ENCODE results near the gene PARS2. TPM values are rescaled to one million over a fixed set of nuclear protein-coding genes. Genes with fewer than 3 reads are reported as not detected.

Gene PARS2
- total RNA-seq, 1 experiment from 2014 or later: 9.6 TPM

GRCh38 chr1:54777431-54777830 is 13.1 kb upstream of the PARS2 start:
- H3K9me3 ChIP-seq (ENCODE audit: control insufficient read depth in 1 of 2, insufficient read depth in 1 of 2, low read depth in 1 of 2, low read length in 2 of 2): no peaks in the 10 kb centered on the region
- H3K27ac ChIP-seq (ENCODE audit: low read depth, low read length): no peak overlapping the region
- no peaks in the 10 kb centered on the region for H4K20me1 ChIP-seq (ENCODE audit: insufficient read depth)
- POLR2A ChIA-PET: no interaction called here
- no peaks in the 10 kb centered on the region for H3K9me2 ChIP-seq (ENCODE audit: insufficient read depth)
- peaks cover 0 to 12% of the 10 kb centered on the region in 2 experiments; a peak in 2 of 4 replicates for H3K4me1 ChIP-seq (ENCODE audit: control insufficient read depth in 1 of 2, insufficient read depth in 2 of 2, low read length in 2 of 2)
- DNase-seq (ENCODE audit: low read depth, low spot score) (no peak), ATAC-seq (no peak)
- CTCF ChIA-PET: no interaction called here
- H2AFZ ChIP-seq (ENCODE audit: low read depth, low read length, poor library complexity, severe bottlenecking): no peak overlapping the region
- no peaks in the 10 kb centered on the region for H3K36me3 ChIP-seq (ENCODE audit: control insufficient read depth in 1 of 2, insufficient read depth in 2 of 2, low read length in 2 of 2)
- RAD21 ChIA-PET (ENCODE audit: low non-redundant PET in 1 of 2, low total read pairs in 2 of 2, uncharacterized antibody in 2 of 2, unreplicated experiment in 2 of 2): no interaction called here
- H3K79me2 ChIP-seq (ENCODE audit: insufficient read depth, low read length): no peaks in the 10 kb centered on the region
- no TSS peak for BruUV-seq (replicated peaks)
- no peak for TF ChIP-seq SIN3A (IDR thresholded peaks at IDR 0.05; ENCODE audit: low read depth)
- H3K4me2 ChIP-seq (ENCODE audit: low read length): no peak overlapping the region
- no peak overlapping the region for H3K9ac ChIP-seq (ENCODE audit: low read length)
- H3K27me3 ChIP-seq (ENCODE audit: insufficient read depth, low read length): no peaks in the 10 kb centered on the region
- no peak overlapping the region for H3K4me3 ChIP-seq (replicated peaks in 1 of 2; ENCODE audit: low read depth in 1 of 2, low read length in 2 of 2)
- intact Hi-C loops (cut with micrococcal nuclease): no loop called here

- ATAC-seq: no peak
- H3K9ac ChIP-seq (ENCODE audit: low read length): no peak overlapping the region
- ChIA-PET RAD21 (ENCODE audit: low non-redundant PET in 1 of 2, low total read pairs in 2 of 2, uncharacterized antibody in 2 of 2, unreplicated experiment in 2 of 2) (no interaction called here), POLR2A (no interaction called here), CTCF (no interaction called here)
- H3K4me1 ChIP-seq (ENCODE audit: control insufficient read depth in 1 of 2, insufficient read depth in 2 of 2, low read length in 2 of 2): peaks cover 0 to 9% of the 10 kb centered on the region in 2 experiments; a peak in 2 of 4 replicates
- H3K79me2 ChIP-seq (ENCODE audit: insufficient read depth, low read length): no peaks in the 10 kb centered on the region
- no peak overlapping the region for H3K4me2 ChIP-seq (ENCODE audit: low read length)
- intact Hi-C loops (cut with micrococcal nuclease): no loop called here
- H3K9me2 ChIP-seq (ENCODE audit: insufficient read depth): no peaks in the 10 kb centered on the region
- H3K27me3 ChIP-seq (ENCODE audit: insufficient read depth, low read length): no peaks in the 10 kb centered on the region
- no peak overlapping the region for H3K4me3 ChIP-seq (replicated peaks in 1 of 2; ENCODE audit: low read depth in 1 of 2, low read length in 2 of 2)
- no peaks in the 10 kb centered on the region for H4K20me1 ChIP-seq (ENCODE audit: insufficient read depth)
- no peak overlapping the region for H3K27ac ChIP-seq (ENCODE audit: low read depth, low read length)
- BruUV-seq (replicated peaks): no TSS peak
- H3K36me3 ChIP-seq (ENCODE audit: control insufficient read depth in 1 of 2, insufficient read depth in 2 of 2, low read length in 2 of 2): no peaks in the 10 kb centered on the region
- H3K9me3 ChIP-seq (ENCODE audit: control insufficient read depth in 1 of 2, insufficient read depth in 1 of 2, low read depth in 1 of 2, low read length in 2 of 2): no peaks in the 10 kb centered on the region
- DNase-seq (ENCODE audit: low read depth, low spot score): no peak
- no peak overlapping the region for H2AFZ ChIP-seq (ENCODE audit: low read depth, low read length, poor library complexity, severe bottlenecking)
- TF ChIP-seq YY1 (IDR thresholded peaks at IDR 0.05; ENCODE audit: extremely low read depth, insufficient replicate concordance, low read depth, low read length) (no peak), POLR2AphosphoS5 (IDR thresholded peaks at IDR 0.05; ENCODE audit: low read depth, low read length) (no peak), EZH2phosphoT487 (IDR thresholded peaks at IDR 0.05; ENCODE audit: borderline replicate concordance) (no peak), ATF3 (IDR thresholded peaks at IDR 0.05) (no peak), SRF (IDR thresholded peaks at IDR 0.05; ENCODE audit: low read depth) (no peak), CEBPB (IDR thresholded peaks at IDR 0.05; ENCODE audit: low read depth) (no peak), SIN3A (IDR thresholded peaks at IDR 0.05; ENCODE audit: low read depth) (no peak), REST (IDR thresholded peaks at IDR 0.05; ENCODE audit: low read depth) (no peak), FOSL1 (IDR thresholded peaks at IDR 0.05; ENCODE audit: low read depth) (no peak), POLR2A (IDR thresholded peaks at IDR 0.05; ENCODE audit: borderline replicate concordance, extremely low read depth, insufficient read depth, insufficient read length) (no peak), CTCF (IDR thresholded peaks at IDR 0.05 in 2 of 3, conservative IDR thresholded peaks at IDR 0.05 in 1 of 3; ENCODE audit: borderline replicate concordance in 1 of 3, insufficient read depth in 1 of 3, low read depth in 2 of 3, low read length in 2 of 3) (no peak), TCF7L2 (IDR thresholded peaks at IDR 0.05; ENCODE audit: borderline replicate concordance, extremely low read depth, insufficient read depth, insufficient read length) (no peak), EZH2 (IDR thresholded peaks at IDR 0.05) (no peak), ZNF274 (IDR thresholded peaks at IDR 0.05; ENCODE audit: low read depth, low read length) (no peak), MAX (IDR thresholded peaks at IDR 0.05) (no peak), RAD21 (IDR thresholded peaks at IDR 0.05; ENCODE audit: low read depth) (no peak), CBX3 (IDR thresholded peaks at IDR 0.05; ENCODE audit: low read depth) (no peak)
Measured at GRCh38 chr1:54777011-54777410, 12.7 kb upstream of the PARS2 start.
